ENCODE results near the gene HEPN1.

- TF ChIP-seq CTCF (IDR thresholded peaks at IDR 0.05; ENCODE audit: insufficient read depth, low read depth, low read length) (no peak), EZH2 (IDR thresholded peaks at IDR 0.05; ENCODE audit: insufficient read depth, low read length) (no peak)
Observed at GRCh38 chr11:124922831-124923230, 3.8 kb downstream of the HEPN1 start.
